ENCODE results near the gene PERM1. TPM values are rescaled to one million over a fixed set of nuclear protein-coding genes. Genes with fewer than 3 reads are reported as not detected.

Gene PERM1
- total RNA-seq, 2 donors from 2014 or later, result 0.80 to 3.9 TPM

GRCh38 chr1:931380-932172 lies 50.3 kb downstream of the PERM1 start:
- Histone ChIP-seq H3K27ac (no peak overlapping the region), H3K4me3 (no peak overlapping the region), H3K9me3 (no peaks in the 10 kb centered on the region), H3K4me1 (replicated peaks) (peaks cover 16% of the 10 kb centered on the region), H3K27me3 (replicated peaks; ENCODE audit: insufficient read depth) (no peaks in the 10 kb centered on the region), H3K36me3 (no peaks in the 10 kb centered on the region)
- TF ChIP-seq, protein P1, sequence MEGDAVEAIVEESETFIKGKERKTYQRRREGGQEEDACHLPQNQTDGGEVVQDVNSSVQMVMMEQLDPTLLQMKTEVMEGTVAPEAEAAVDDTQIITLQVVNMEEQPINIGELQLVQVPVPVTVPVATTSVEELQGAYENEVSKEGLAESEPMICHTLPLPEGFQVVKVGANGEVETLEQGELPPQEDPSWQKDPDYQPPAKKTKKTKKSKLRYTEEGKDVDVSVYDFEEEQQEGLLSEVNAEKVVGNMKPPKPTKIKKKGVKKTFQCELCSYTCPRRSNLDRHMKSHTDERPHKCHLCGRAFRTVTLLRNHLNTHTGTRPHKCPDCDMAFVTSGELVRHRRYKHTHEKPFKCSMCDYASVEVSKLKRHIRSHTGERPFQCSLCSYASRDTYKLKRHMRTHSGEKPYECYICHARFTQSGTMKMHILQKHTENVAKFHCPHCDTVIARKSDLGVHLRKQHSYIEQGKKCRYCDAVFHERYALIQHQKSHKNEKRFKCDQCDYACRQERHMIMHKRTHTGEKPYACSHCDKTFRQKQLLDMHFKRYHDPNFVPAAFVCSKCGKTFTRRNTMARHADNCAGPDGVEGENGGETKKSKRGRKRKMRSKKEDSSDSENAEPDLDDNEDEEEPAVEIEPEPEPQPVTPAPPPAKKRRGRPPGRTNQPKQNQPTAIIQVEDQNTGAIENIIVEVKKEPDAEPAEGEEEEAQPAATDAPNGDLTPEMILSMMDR (IDR thresholded peaks at IDR 0.05), result no peak
- no peak for TF ChIP-seq POLR2A (IDR thresholded peaks at IDR 0.05)
- TF ChIP-seq POLR2AphosphoS5 (IDR thresholded peaks at IDR 0.05), result no peak
- 65% methylated on average over 15 of the region's 15 CpGs for WGBS
- intact Hi-C loops (cut with DNase I), result no loop called here
- DNase-seq (ENCODE audit: low spot score), result no peak

DNA sequence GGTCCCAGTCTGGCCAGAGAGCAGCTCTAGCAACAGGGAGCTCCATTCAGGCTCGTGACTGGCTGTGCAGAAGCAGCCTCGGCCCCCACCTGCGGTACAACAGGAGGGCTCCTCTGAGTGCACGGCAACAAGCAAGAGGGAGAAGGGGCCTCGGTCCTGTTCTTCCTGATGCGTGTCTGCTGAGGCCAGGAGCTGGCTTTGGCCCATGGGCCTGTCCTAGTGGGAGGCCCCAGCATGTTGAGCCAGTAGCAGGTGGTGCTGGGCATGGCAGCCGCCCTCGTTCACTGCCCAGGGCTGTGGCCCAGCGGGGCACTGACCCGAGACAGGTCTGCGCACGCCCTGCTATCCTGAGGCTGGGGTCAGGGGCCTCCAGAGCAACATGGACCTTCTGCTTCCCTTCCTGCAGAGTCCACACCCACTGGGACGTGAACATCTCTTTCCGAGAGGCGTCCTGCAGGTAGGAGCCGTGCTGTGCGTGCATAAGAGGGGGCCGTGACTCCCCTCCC lies 51.2 kb downstream of the PERM1 start:
- no peak overlapping the region for H3K27ac ChIP-seq
- TF ChIP-seq POLR2AphosphoS5 (IDR thresholded peaks at IDR 0.05) (no peak), POLR2A (IDR thresholded peaks at IDR 0.05) (no peak)
- TF ChIP-seq, protein P1 (IDR thresholded peaks at IDR 0.05), result no peak
- no peak overlapping the region for H3K4me3 ChIP-seq
- peaks cover 16% of the 10 kb centered on the region for H3K4me1 ChIP-seq (replicated peaks)
- intact Hi-C loops (cut with DNase I), result no loop called here
- no peaks in the 10 kb centered on the region for H3K27me3 ChIP-seq (replicated peaks; ENCODE audit: insufficient read depth)
- no peaks in the 10 kb centered on the region for H3K36me3 ChIP-seq
- H3K9me3 ChIP-seq, result no peaks in the 10 kb centered on the region
- 67% methylated on average over 18 of the region's 18 CpGs for WGBS
- DNase-seq (ENCODE audit: low spot score), result no peak

GRCh38 chr1:929712-930632 lies 51.9 kb downstream of the PERM1 start:
- TF ChIP-seq POLR2AphosphoS5 (IDR thresholded peaks at IDR 0.05) (no peak), POLR2A (IDR thresholded peaks at IDR 0.05) (no peak)
- TF ChIP-seq, protein P1 (IDR thresholded peaks at IDR 0.05), result no peak
- no peak for DNase-seq (ENCODE audit: low spot score)
- H3K27me3 ChIP-seq (replicated peaks; ENCODE audit: insufficient read depth), result no peaks in the 10 kb centered on the region
- H3K4me3 ChIP-seq, result no peak overlapping the region
- 83% methylated on average over 40 of the region's 40 CpGs for WGBS
- H3K4me1 ChIP-seq (replicated peaks), result peaks cover 12% of the 10 kb centered on the region
- H3K27ac ChIP-seq, result no peak overlapping the region
- no peaks in the 10 kb centered on the region for H3K9me3 ChIP-seq
- H3K36me3 ChIP-seq, result no peaks in the 10 kb centered on the region
- intact Hi-C loops (cut with DNase I), result no loop called here

DNA sequence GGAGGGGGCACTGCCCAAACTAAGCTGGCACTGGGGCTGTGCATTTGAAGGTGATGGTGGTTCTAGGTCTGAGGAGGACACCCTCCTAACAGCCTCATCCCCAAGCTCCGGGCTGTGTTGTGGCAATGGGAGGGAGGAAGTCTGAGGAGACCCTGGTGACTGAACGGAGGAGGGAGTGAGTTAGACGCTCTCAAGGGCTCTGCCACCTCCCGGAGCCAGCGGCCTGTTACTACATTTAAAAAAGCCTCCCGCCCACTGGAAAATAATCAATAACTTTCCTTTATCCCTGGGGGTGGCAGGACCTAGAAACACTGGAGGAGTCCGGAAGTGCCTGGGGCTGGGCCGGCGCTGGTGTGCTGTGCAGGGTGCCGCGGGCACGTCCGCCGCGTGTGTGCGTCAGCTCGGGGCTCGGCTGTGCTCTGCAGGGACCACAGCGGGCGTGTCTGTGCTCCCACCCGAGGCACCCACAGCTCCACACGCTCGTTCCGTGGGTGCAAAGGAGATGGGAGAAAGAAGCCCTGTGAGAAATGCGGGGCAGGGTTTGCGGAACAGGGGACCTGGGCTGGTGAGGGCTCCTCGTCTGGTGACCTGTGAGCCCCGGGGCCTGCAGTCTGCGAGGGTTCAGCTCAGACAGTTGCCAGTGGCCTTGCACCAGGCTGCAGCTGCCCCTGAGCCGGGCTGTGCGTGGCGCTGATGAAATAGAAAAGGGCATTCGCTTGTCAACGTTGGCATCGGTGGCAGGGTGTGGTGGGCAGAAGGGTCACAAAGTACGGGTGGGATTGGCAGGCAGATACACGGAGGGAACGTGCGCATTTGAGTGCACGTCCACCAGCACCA lies 52.9 kb downstream of the PERM1 start:
- Histone ChIP-seq H3K36me3 (no peaks in the 10 kb centered on the region), H3K4me1 (replicated peaks) (peaks cover 17% of the 10 kb centered on the region), H3K9me3 (no peaks in the 10 kb centered on the region), H3K27ac (no peak overlapping the region), H3K4me3 (no peak overlapping the region), H3K27me3 (replicated peaks; ENCODE audit: insufficient read depth) (no peaks in the 10 kb centered on the region)
- intact Hi-C loops (cut with DNase I), result no loop called here
- no peak for DNase-seq (ENCODE audit: low spot score)
- 78% methylated on average over 40 of the region's 40 CpGs for WGBS
- TF ChIP-seq, protein P1 (IDR thresholded peaks at IDR 0.05), result no peak
- no peak for TF ChIP-seq POLR2A (IDR thresholded peaks at IDR 0.05)
- TF ChIP-seq POLR2AphosphoS5 (IDR thresholded peaks at IDR 0.05), result no peak

Data from prostate gland (tissue), 2 donors.